T-helper 2 cell treated with Interferon-gamma antibody and Interleukin-4, amounts not matched to agents 5 μg/mL and 100 μg/mL, for 36 hours (primary cell): Measurements from ENCODE around the gene THBS4.
A peak's percentile ranks its signal among the peaks of the same experiment; 100 is the strongest.

Experiments
- DNase-seq: peaks from one replicate; pipeline ENCODE4 v3.0.0; 2021; ENCODE audit warnings: low spot score
- H3K27ac Mint-ChIP-seq: one replicate; pipeline ENCODE4 v1.8.0; 2021; ENCODE audit warnings: mild to moderate bottlenecking, mixed read lengths
- H3K27me3 Mint-ChIP-seq: one replicate; pipeline ENCODE4 v1.8.0; 2021; ENCODE audit warnings: low read depth, mixed read lengths
- H3K36me3 Mint-ChIP-seq: one replicate; pipeline ENCODE4 v1.8.0; 2021; ENCODE audit warnings: low read depth, mixed read lengths
- H3K4me1 Mint-ChIP-seq: one replicate; pipeline ENCODE4 v1.8.0; 2021; ENCODE audit warnings: low read depth, mixed read lengths
- H3K4me3 Mint-ChIP-seq: one replicate; pipeline ENCODE4 v1.8.0; 2022; ENCODE audit warnings: mild to moderate bottlenecking, moderate library complexity, mixed read lengths
- H3K9me3 Mint-ChIP-seq: one replicate; pipeline ENCODE4 v1.8.0; 2021; ENCODE audit warnings: mixed read lengths

The THBS4 gene

GRCh38 chr5:80034962-80035821 is at the start of gene THBS4:
THBS4 (plus strand) TSS chr5:80035348; CDS start chr5:80035538, 190 bp downstream.
- peaks cover 36% of the 10 kb centered on the region for H3K27me3 Mint-ChIP-seq
- peak within 1 kb of the TSS; percentile 68 for H3K4me3 Mint-ChIP-seq

GRCh38 chr5:79986260-79986659 is 48.9 kb upstream of the THBS4 start:
- Mint-ChIP-seq H3K4me1 (peaks cover 63% of the 10 kb centered on the region), H3K36me3 (peaks cover 71% of the 10 kb centered on the region), H3K4me3 (peak overlapping the region; percentile 11), H3K27ac (peak overlapping the region; percentile 14), H3K9me3 (no peaks in the 10 kb centered on the region), H3K27me3 (no peaks in the 10 kb centered on the region)
- DNase-seq: no peak

More at GRCh38 chr5:80034962-80035821, at the start of gene THBS4:
- DNase-seq: no peak
- Mint-ChIP-seq H3K36me3 (no peaks in the 10 kb centered on the region), H3K4me1 (peaks cover 33% of the 10 kb centered on the region), H3K9me3 (no peaks in the 10 kb centered on the region), H3K27ac (no peak within 1 kb of the TSS)

- Mint-ChIP-seq H3K4me3 (peak overlapping the region; percentile 94), H3K27me3 (no peaks in the 10 kb centered on the region), H3K4me1 (peaks cover 43% of the 10 kb centered on the region), H3K9me3 (peaks cover 5% of the 10 kb centered on the region), H3K27ac (peak overlapping the region; percentile 98), H3K36me3 (peaks cover 42% of the 10 kb centered on the region)
- peak; percentile 26 for DNase-seq
Observed at GRCh38 chr5:79990205-79990597, 44.9 kb upstream of the THBS4 start.

GRCh38 chr5:79990598-79991507 is 44.3 kb upstream of the THBS4 start, which contains the start of gene MTX3:
MTX3 (minus strand) TSS chr5:79991262; CDS start chr5:79991238, 24 bp downstream.
- Mint-ChIP-seq H3K4me1 (peaks cover 39% of the 10 kb centered on the region), H3K27ac (peak within 1 kb of the TSS; percentile 98), H3K36me3 (peaks cover 36% of the 10 kb centered on the region), H3K27me3 (no peaks in the 10 kb centered on the region), H3K4me3 (peak within 1 kb of the TSS; percentile 94), H3K9me3 (peaks cover 5% of the 10 kb centered on the region)
- peak; percentile 84 for DNase-seq

- Mint-ChIP-seq H3K27ac (no peak overlapping the region), H3K4me1 (peaks cover 28% of the 10 kb centered on the region), H3K4me3 (no peak overlapping the region), H3K36me3 (peaks cover 17% of the 10 kb centered on the region), H3K27me3 (no peaks in the 10 kb centered on the region), H3K9me3 (peaks cover 5% of the 10 kb centered on the region)
- no peak for DNase-seq
Observed at GRCh38 chr5:79992891-79993657, 42.1 kb upstream of the THBS4 start.

GRCh38 chr5:79999722-80000121 is 35.4 kb upstream of the THBS4 start:
- H3K9me3 Mint-ChIP-seq: no peaks in the 10 kb centered on the region
- no peak overlapping the region for H3K4me3 Mint-ChIP-seq
- no peaks in the 10 kb centered on the region for H3K36me3 Mint-ChIP-seq
- H3K27me3 Mint-ChIP-seq: no peaks in the 10 kb centered on the region
- H3K4me1 Mint-ChIP-seq: no peaks in the 10 kb centered on the region
- no peak overlapping the region for H3K27ac Mint-ChIP-seq
- DNase-seq: no peak

- no peak for DNase-seq
- Mint-ChIP-seq H3K36me3 (no peaks in the 10 kb centered on the region), H3K9me3 (no peaks in the 10 kb centered on the region), H3K4me1 (no peaks in the 10 kb centered on the region), H3K27me3 (no peaks in the 10 kb centered on the region), H3K27ac (no peak overlapping the region), H3K4me3 (no peak overlapping the region)
Observed at GRCh38 chr5:80002677-80003076, 32.5 kb upstream of the THBS4 start.

GRCh38 chr5:80008995-80009765 is 26.0 kb upstream of the THBS4 start:
- no peak for DNase-seq
- Mint-ChIP-seq H3K27me3 (no peaks in the 10 kb centered on the region), H3K36me3 (no peaks in the 10 kb centered on the region), H3K4me1 (peaks cover 3% of the 10 kb centered on the region), H3K9me3 (no peaks in the 10 kb centered on the region), H3K4me3 (no peak overlapping the region), H3K27ac (no peak overlapping the region)

GRCh38 chr5:80010754-80011392 is 24.3 kb upstream of the THBS4 start:
- Mint-ChIP-seq H3K36me3 (no peaks in the 10 kb centered on the region), H3K27ac (no peak overlapping the region), H3K9me3 (no peaks in the 10 kb centered on the region), H3K27me3 (no peaks in the 10 kb centered on the region), H3K4me1 (peaks cover 3% of the 10 kb centered on the region), H3K4me3 (no peak overlapping the region)
- DNase-seq: no peak

GRCh38 chr5:80025069-80025468 is 10.1 kb upstream of the THBS4 start:
- no peak for DNase-seq
- Mint-ChIP-seq H3K36me3 (no peaks in the 10 kb centered on the region), H3K27ac (no peak overlapping the region), H3K4me3 (no peak overlapping the region), H3K9me3 (no peaks in the 10 kb centered on the region), H3K27me3 (peaks cover 12% of the 10 kb centered on the region), H3K4me1 (peaks cover 8% of the 10 kb centered on the region)

- no peaks in the 10 kb centered on the region for H3K9me3 Mint-ChIP-seq
- H3K4me3 Mint-ChIP-seq: no peak overlapping the region
Observed at GRCh38 chr5:80026841-80027240, 8.3 kb upstream of the THBS4 start.

GRCh38 chr5:80031109-80031508 is 4.0 kb upstream of the THBS4 start:
- Mint-ChIP-seq H3K9me3 (no peaks in the 10 kb centered on the region), H3K4me1 (peaks cover 33% of the 10 kb centered on the region), H3K27me3 (peaks cover 21% of the 10 kb centered on the region), H3K4me3 (no peak overlapping the region), H3K27ac (no peak overlapping the region), H3K36me3 (no peaks in the 10 kb centered on the region)
- no peak for DNase-seq

More at GRCh38 chr5:80026841-80027240, 8.3 kb upstream of the THBS4 start:
- DNase-seq: no peak
- Mint-ChIP-seq H3K4me1 (peaks cover 15% of the 10 kb centered on the region), H3K36me3 (no peaks in the 10 kb centered on the region), H3K27me3 (peaks cover 12% of the 10 kb centered on the region), H3K27ac (no peak overlapping the region)
